Measurements from ENCODE around the gene NDEL1. TPM values are rescaled to one million over a fixed set of nuclear protein-coding genes. Genes with fewer than 3 reads are reported as not detected.

The NDEL1 gene
- polyA plus RNA-seq, 1 experiment, result 72.2 TPM

- Histone ChIP-seq H3K36me3 (ENCODE audit: control insufficient read depth, insufficient read depth, low read length) (peaks cover 28% of the 10 kb centered on the region), H3K27me3 (ENCODE audit: control insufficient read depth, insufficient read depth, low read length) (no peaks in the 10 kb centered on the region), H3K4me3 (ENCODE audit: low read depth, low read length) (no peak overlapping the region)
- POLR2A ChIA-PET, result no interaction called here
- DNase-seq (ENCODE audit: low read depth), result no peak
- no peak for TF ChIP-seq CTCF (IDR thresholded peaks at IDR 0.05; ENCODE audit: insufficient read depth, low read depth, low read length)
- CTCF ChIA-PET, result no interaction called here
These were observed 30.1 kb downstream of the NDEL1 start for GRCh38 chr17:8465759-8466158.

- Histone ChIP-seq H3K4me3 (ENCODE audit: low read depth, low read length) (no peak overlapping the region), H3K27me3 (ENCODE audit: control insufficient read depth, insufficient read depth, low read length) (no peaks in the 10 kb centered on the region), H3K36me3 (ENCODE audit: control insufficient read depth, insufficient read depth, low read length) (peaks cover 25% of the 10 kb centered on the region)
- TF ChIP-seq CTCF (IDR thresholded peaks at IDR 0.05; ENCODE audit: insufficient read depth, low read depth, low read length), result no peak
- ChIA-PET CTCF (no interaction called here), POLR2A (no interaction called here)
- peak; percentile 92 for DNase-seq (ENCODE audit: low read depth)
These were observed 30.8 kb downstream of the NDEL1 start for GRCh38 chr17:8466456-8466855.

GRCh38 chr17:8466873-8467272 is 31.2 kb downstream of the NDEL1 start:
- TF ChIP-seq CTCF (IDR thresholded peaks at IDR 0.05; ENCODE audit: insufficient read depth, low read depth, low read length), result no peak
- Histone ChIP-seq H3K4me3 (ENCODE audit: low read depth, low read length) (no peak overlapping the region), H3K27me3 (ENCODE audit: control insufficient read depth, insufficient read depth, low read length) (no peaks in the 10 kb centered on the region), H3K36me3 (ENCODE audit: control insufficient read depth, insufficient read depth, low read length) (peaks cover 26% of the 10 kb centered on the region)
- DNase-seq (ENCODE audit: low read depth), result no peak
- POLR2A ChIA-PET, result no interaction called here
- CTCF ChIA-PET, result interaction anchor here (1.2 kb wide), 1 partner anchor 12 kb away, joined by 3 read pairs; no protein-coding TSS in a partner anchor

GRCh38 chr17:8467527-8467926 is 31.8 kb downstream of the NDEL1 start:
- no peak for DNase-seq (ENCODE audit: low read depth)
- CTCF ChIA-PET, result interaction anchor here (0.9 to 1.7 kb wide), 5 partner anchors 9 to 318 kb away, joined by 3 to 4 read pairs (median 3); partner anchors contain the start of gene CCDC42
- TF ChIP-seq CTCF (IDR thresholded peaks at IDR 0.05; ENCODE audit: insufficient read depth, low read depth, low read length), result no peak
- Histone ChIP-seq H3K4me3 (ENCODE audit: low read depth, low read length) (no peak overlapping the region), H3K27me3 (ENCODE audit: control insufficient read depth, insufficient read depth, low read length) (no peaks in the 10 kb centered on the region), H3K36me3 (ENCODE audit: control insufficient read depth, insufficient read depth, low read length) (peaks cover 22% of the 10 kb centered on the region)
- POLR2A ChIA-PET, result no interaction called here

GRCh38 chr17:8468127-8468526 is 32.4 kb downstream of the NDEL1 start:
- TF ChIP-seq CTCF (IDR thresholded peaks at IDR 0.05; ENCODE audit: insufficient read depth, low read depth, low read length), result no peak
- Histone ChIP-seq H3K36me3 (ENCODE audit: control insufficient read depth, insufficient read depth, low read length) (peaks cover 21% of the 10 kb centered on the region), H3K27me3 (ENCODE audit: control insufficient read depth, insufficient read depth, low read length) (no peaks in the 10 kb centered on the region), H3K4me3 (ENCODE audit: low read depth, low read length) (no peak overlapping the region)
- ChIA-PET POLR2A (no interaction called here), CTCF (interaction anchor here (0.9 to 1.7 kb wide), 5 partner anchors 8 to 318 kb away, joined by 3 to 4 read pairs (median 3); partner anchors contain the start of gene CCDC42)
- DNase-seq (ENCODE audit: low read depth), result no peak

Data from BJ (cell line).